Left ventricle myocardium inferior (tissue), 1 donor: ENCODE results near the gene TYW3. TPM values are rescaled to one million over a fixed set of nuclear protein-coding genes. Genes with fewer than 3 reads are reported as not detected.

Source experiments
- DNase-seq: peaks from one replicate; pipeline ENCODE4 v3.0.0-alpha.2; 2020
- H3K27ac ChIP-seq: fragments of 200-600 bp; replicated peaks from 2 replicates; pipeline ENCODE4 v1.8.0; 2021
- H3K27me3 ChIP-seq: fragments of 200-600 bp; 2 replicates; pipeline ENCODE4 v1.8.0; 2021; ENCODE audit warnings: low read depth
- H3K36me3 ChIP-seq: fragments of 200-600 bp; 2 replicates; pipeline ENCODE4 v1.8.0; 2021
- H3K4me1 ChIP-seq: fragments of 200-600 bp; 2 replicates; pipeline ENCODE4 v1.8.0; 2021
- H3K4me3 ChIP-seq: fragments of 200-600 bp; 2 replicates; pipeline ENCODE4 v1.8.0; 2021; ENCODE audit warnings: mild to moderate bottlenecking, moderate library complexity
- H3K9me3 ChIP-seq: fragments of 200-600 bp; replicated peaks from 2 replicates; pipeline ENCODE4 v1.8.0; 2021
- intact Hi-C: fragments of 100-400 bp; cut with micrococcal nuclease; formaldehyde crosslinking; loops from one replicate; pipeline ENCODE4 v1.11.0; 2022
- long read RNA-seq: library from polyadenylated mRNA; unstranded; transcript quantifications from one replicate; pipeline ENCODE4 v2.0.0, GENCODE V29; 2021
- total RNA-seq: library from RNA; stranded (reverse); fragmentation: NEBNext Ultra II Directional; extraction: Animal tissue kit (Norgen Biotek cat#: 25700); gene quantifications from one replicate; pipeline ENCODE4 v1.2.1, GENCODE V29; 2021
- TF ChIP-seq, protein P1 (sequence below): fragments of 200-600 bp; IDR thresholded peaks from 2 replicates; pipeline ENCODE4 v1.8.0; 2021; ENCODE audit warnings: antibody characterized with exemption, mild to moderate bottlenecking, borderline replicate concordance
- donor health status: DM: no; HTN: yes; CAD: no; lungs with severe emphysema.

Gene TYW3, protein sequence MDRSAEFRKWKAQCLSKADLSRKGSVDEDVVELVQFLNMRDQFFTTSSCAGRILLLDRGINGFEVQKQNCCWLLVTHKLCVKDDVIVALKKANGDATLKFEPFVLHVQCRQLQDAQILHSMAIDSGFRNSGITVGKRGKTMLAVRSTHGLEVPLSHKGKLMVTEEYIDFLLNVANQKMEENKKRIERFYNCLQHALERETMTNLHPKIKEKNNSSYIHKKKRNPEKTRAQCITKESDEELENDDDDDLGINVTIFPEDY
- 20.9 TPM for total RNA-seq
- long read RNA-seq, transcript TYW3-201 (6 exons, 3,430 nt) = major isoform, 23 of 30 reads
- long read RNA-seq, partial matches to known transcripts = 0 of 30 reads
- long read RNA-seq, other reads (novel, unspliced or antisense) = 6 of 30 reads

DNA sequence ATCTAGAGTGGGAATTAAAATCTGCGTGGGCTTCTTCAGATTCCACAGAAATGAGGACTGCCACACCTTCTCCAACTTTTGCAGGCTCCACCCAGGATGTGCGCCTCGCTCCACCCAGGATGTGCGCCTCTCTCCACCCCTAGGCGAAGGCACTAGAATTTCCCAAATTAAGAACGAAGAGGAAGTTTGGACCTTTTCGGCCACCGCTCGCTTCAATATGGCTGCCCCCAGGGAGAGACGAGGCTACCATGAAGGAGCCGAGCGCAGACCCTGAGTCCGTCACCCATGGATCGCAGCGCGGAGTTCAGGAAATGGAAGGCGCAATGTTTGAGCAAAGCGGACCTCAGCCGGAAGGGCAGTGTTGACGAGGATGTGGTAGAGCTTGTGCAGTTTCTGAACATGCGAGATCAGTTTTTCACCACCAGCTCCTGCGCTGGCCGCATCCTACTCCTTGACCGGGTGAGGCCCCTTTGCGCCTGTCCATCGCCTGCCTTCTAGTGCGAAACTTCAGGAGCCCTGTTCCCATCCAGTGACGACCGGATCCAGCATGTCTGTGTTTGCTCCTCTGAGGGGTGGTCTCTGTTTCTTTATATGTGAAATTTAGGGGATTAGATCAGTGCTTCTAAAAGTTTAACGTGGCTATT is at the start of gene TYW3, which contains the start of gene CRYZ:
Gene TYW3, plus strand, starts transcription at position 193 of the 644 bp plus-strand sequence. Its CDS starts 93 bp downstream, at position 286.
Gene CRYZ, minus strand, starts transcription at position 91 of the 644 bp plus-strand sequence. CDS start 8,229 bp downstream, outside the sequence.
- Histone ChIP-seq H3K27me3 (no peaks in the 10 kb centered on the region), H3K36me3 (peaks cover 20% of the 10 kb centered on the region), H3K4me1 (peaks cover 66% of the 10 kb centered on the region), H3K4me3 (peak within 1 kb of the TSS; percentile 84), H3K9me3 (no peaks in the 10 kb centered on the region), H3K27ac (peak within 1 kb of the TSS; percentile 92)
- intact Hi-C loops = no loop called here
- peak; percentile 91 for DNase-seq
- TF ChIP-seq, protein P1, sequence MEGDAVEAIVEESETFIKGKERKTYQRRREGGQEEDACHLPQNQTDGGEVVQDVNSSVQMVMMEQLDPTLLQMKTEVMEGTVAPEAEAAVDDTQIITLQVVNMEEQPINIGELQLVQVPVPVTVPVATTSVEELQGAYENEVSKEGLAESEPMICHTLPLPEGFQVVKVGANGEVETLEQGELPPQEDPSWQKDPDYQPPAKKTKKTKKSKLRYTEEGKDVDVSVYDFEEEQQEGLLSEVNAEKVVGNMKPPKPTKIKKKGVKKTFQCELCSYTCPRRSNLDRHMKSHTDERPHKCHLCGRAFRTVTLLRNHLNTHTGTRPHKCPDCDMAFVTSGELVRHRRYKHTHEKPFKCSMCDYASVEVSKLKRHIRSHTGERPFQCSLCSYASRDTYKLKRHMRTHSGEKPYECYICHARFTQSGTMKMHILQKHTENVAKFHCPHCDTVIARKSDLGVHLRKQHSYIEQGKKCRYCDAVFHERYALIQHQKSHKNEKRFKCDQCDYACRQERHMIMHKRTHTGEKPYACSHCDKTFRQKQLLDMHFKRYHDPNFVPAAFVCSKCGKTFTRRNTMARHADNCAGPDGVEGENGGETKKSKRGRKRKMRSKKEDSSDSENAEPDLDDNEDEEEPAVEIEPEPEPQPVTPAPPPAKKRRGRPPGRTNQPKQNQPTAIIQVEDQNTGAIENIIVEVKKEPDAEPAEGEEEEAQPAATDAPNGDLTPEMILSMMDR = no peak

DNA sequence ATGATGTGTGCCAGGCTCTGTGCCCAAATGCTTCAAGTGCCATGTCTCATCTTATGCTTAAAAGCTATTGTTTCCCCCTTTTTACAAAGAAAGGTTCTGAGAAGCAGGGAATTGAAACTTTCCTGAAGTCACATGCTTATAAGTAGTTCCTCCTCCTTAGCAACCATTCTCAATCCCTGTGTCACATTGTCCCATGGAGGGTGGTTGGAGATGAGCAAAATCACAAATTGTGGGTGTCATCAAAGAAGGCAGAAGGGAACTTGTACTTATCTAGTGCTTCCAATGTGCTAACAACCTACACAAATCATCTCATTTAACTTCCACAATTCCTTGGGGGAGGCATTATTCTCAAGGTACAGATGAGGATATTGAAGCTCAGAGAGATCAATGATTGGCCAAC is 49.3 kb upstream of the TYW3 start:
- no peak overlapping the region for H3K4me3 ChIP-seq
- DNase-seq = no peak
- intact Hi-C loops = no loop called here
- H3K27ac ChIP-seq = no peak overlapping the region
- no peaks in the 10 kb centered on the region for H3K27me3 ChIP-seq
- no peaks in the 10 kb centered on the region for H3K9me3 ChIP-seq
- TF ChIP-seq, protein P1 = no peak
- H3K4me1 ChIP-seq = no peaks in the 10 kb centered on the region
- no peaks in the 10 kb centered on the region for H3K36me3 ChIP-seq

DNA sequence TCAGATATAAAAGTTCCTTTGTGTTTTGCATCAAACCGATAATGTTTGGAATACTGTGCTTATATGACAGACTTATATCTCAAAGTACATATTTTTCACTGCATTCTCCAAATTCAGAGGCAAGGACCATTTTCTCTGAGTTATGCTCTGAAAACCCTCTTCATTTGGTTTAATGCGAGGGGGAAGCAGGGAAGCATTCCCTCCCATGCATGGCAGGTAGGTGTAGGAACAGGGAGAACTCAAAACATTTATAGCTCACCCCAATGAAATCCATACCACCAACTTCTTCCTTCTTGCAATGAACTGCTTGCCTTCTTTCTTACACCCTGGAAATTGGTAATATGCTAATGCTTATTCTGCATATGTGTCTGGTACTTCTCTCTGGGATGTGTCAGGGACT is 48.7 kb upstream of the TYW3 start:
- Histone ChIP-seq H3K36me3 (no peaks in the 10 kb centered on the region), H3K4me1 (no peaks in the 10 kb centered on the region), H3K27ac (no peak overlapping the region), H3K9me3 (no peaks in the 10 kb centered on the region), H3K27me3 (no peaks in the 10 kb centered on the region), H3K4me3 (no peak overlapping the region)
- TF ChIP-seq, protein P1 = no peak
- intact Hi-C loops = no loop called here
- no peak for DNase-seq

DNA sequence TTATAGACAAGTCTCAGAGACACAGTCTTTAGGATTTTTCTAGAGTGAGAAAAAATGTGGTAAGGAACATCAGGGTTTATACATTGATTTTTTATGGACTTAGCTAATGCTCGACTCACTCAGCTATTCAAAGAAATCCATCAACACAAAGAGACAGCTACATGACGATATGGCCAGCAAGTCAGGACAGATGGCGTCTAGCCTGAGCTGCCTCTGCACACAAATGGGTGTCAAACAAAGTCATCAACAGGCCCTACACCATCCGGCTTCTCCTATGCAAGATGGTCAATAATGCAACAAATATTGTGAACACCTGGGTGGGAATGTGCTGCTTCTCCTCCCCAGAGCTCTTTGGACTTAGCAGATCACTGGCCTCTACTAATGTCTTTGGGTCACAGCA is 46.0 kb upstream of the TYW3 start:
- intact Hi-C loops = no loop called here
- H3K9me3 ChIP-seq = no peaks in the 10 kb centered on the region
- H3K27me3 ChIP-seq = no peaks in the 10 kb centered on the region
- TF ChIP-seq, protein P1 = no peak
- H3K4me1 ChIP-seq = no peaks in the 10 kb centered on the region
- H3K27ac ChIP-seq = no peak overlapping the region
- no peak for DNase-seq
- H3K4me3 ChIP-seq = no peak overlapping the region
- H3K36me3 ChIP-seq = no peaks in the 10 kb centered on the region

DNA sequence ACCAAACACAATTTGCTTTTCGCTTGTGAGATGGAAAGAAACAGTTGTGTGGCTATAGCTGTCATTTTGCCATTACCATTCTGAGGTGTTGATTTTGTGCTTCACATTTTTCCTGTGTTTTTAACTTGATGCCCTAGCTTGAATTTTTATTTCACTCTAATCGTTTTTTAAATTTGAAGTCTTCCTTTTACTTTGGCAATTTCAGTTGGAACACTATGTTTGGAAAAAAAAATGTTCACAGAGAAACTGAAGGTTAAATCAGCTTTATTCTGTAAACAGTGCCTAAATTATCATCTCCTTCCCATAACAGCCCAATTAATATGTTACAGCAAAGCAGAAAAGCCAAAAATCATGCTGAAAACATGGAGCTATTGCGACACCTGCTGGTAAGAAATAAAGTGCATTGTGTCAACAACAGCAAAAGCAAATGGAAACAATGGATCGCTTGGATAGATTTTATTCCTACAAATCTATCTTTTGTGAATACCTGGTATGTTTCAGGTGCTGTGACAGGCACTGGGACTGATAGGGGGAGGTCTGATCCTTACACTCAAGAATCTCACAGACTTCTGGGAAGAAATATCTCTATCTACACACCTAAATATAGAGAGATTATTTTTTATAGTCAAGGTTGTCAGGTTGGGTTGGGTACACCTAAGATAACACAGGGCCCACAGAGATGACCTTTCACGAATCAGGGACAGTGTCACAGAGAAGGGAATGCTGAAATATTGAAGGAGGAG is 43.2 kb upstream of the TYW3 start:
- Histone ChIP-seq H3K4me1 (no peaks in the 10 kb centered on the region), H3K4me3 (no peak overlapping the region), H3K36me3 (no peaks in the 10 kb centered on the region), H3K9me3 (no peaks in the 10 kb centered on the region), H3K27me3 (no peaks in the 10 kb centered on the region), H3K27ac (no peak overlapping the region)
- intact Hi-C loops = no loop called here
- TF ChIP-seq, protein P1 = peak; percentile 86
- no peak for DNase-seq
